AG04450 (cell line): Measurements from ENCODE around the gene ASPM. TPM values are rescaled to one million over a fixed set of nuclear protein-coding genes. Genes with fewer than 3 reads are reported as not detected.

ENCODE experiments used
- CTCF ChIA-PET: fragments of 300-600, 350-600 bp; formaldehyde crosslinking; extraction: SDS; loops from one replicate; lab custom pipeline; 2022; ENCODE audit warnings: antibody characterized with exemption, inconsistent platforms; lab: Charles Lee
- POLR2A ChIA-PET: fragments of 350-600 bp; formaldehyde crosslinking; extraction: SDS; loops from one replicate; lab custom pipeline; 2021; ENCODE audit warnings: antibody characterized with exemption, inconsistent platforms; lab: Yijun Ruan, JAX
- DNase-seq: peaks from one replicate; pipeline ENCODE4 v3.0.0-alpha.2; 2011; ENCODE audit warnings: low read depth, low spot score
- H3K27ac ChIP-seq: one replicate; pipeline ENCODE4 v1.5.1; 2012; ENCODE audit warnings: low read depth, low read length, control low read depth
- H3K27me3 ChIP-seq: one replicate; pipeline ENCODE4 v1.6.0; 2012; ENCODE audit warnings: low read length; ENCODE audit not compliant: control insufficient read depth, insufficient read depth
- H3K4me3 ChIP-seq: 2 replicates; pipeline ENCODE4 v1.5.1; 2011; ENCODE audit warnings: mild to moderate bottlenecking, low read depth, low read length, control low read depth
- H3K9me3 ChIP-seq: 2 replicates; pipeline ENCODE4 v1.5.1; 2012; ENCODE audit warnings: low read length; ENCODE audit not compliant: control insufficient read depth, insufficient read depth
- polyA plus RNA-seq: library from polyadenylated mRNA; depleted of rRNA; stranded (reverse); fragments of >200 nt; gene quantifications from 2 replicates; pipeline ENCODE4 v1.2.3, GENCODE V29; 2011
- TF ChIP-seq, protein P1 (sequence below): IDR thresholded peaks from 2 replicates; pipeline ENCODE4 v1.5.1; 2011; ENCODE audit warnings: low read depth, low read length, control low read depth, inconsistent platforms

ASPM gene
- polyA plus RNA-seq, 1 experiment = 6.1 TPM

DNA sequence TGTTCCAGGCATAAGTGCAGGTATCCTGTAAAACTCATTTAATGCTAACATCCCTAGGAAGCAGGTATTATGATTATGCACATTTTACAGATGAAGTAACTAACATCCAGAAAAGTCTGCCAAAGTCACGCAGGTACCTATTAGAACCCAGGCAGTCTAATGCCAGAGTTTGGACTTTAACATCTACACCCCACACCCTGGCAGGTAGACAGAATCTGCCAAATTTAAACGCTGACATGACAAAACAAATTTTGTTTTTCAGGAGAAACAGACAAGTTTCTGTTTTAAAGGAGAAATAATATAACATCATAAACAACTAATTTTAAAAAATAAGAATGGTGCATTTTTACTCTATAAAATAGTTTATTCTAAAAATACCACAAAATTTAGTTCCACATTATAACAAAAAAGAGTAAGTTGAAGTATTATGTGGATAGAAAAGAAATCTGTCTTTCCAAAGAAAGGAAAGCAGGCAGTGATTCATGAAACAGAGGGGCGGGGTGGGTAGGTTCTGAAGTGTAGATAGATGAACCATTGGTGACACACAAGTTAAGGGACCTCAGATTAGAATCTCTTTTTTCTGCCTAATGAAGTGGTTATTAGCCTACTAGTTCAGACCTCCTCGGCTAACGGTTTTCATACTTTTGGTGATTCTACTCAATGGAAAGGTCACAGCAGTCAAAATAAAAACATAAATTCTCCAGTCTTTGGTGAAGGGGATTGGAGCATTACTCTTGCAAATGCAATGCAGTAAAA is 1.7 kb downstream of the ASPM start:
- peak overlapping the region; percentile 86 for H3K4me3 ChIP-seq
- POLR2A ChIA-PET = no interaction called here
- no peak for DNase-seq
- CTCF ChIA-PET = interaction anchor here (2.0 kb wide), 1 partner anchor 35 kb away, joined by 8 read pairs; no protein-coding TSS in a partner anchor
- H3K27me3 ChIP-seq = no peaks in the 10 kb centered on the region
- TF ChIP-seq, protein P1, sequence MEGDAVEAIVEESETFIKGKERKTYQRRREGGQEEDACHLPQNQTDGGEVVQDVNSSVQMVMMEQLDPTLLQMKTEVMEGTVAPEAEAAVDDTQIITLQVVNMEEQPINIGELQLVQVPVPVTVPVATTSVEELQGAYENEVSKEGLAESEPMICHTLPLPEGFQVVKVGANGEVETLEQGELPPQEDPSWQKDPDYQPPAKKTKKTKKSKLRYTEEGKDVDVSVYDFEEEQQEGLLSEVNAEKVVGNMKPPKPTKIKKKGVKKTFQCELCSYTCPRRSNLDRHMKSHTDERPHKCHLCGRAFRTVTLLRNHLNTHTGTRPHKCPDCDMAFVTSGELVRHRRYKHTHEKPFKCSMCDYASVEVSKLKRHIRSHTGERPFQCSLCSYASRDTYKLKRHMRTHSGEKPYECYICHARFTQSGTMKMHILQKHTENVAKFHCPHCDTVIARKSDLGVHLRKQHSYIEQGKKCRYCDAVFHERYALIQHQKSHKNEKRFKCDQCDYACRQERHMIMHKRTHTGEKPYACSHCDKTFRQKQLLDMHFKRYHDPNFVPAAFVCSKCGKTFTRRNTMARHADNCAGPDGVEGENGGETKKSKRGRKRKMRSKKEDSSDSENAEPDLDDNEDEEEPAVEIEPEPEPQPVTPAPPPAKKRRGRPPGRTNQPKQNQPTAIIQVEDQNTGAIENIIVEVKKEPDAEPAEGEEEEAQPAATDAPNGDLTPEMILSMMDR = no peak
- no peak overlapping the region for H3K27ac ChIP-seq
- no peaks in the 10 kb centered on the region for H3K9me3 ChIP-seq

DNA sequence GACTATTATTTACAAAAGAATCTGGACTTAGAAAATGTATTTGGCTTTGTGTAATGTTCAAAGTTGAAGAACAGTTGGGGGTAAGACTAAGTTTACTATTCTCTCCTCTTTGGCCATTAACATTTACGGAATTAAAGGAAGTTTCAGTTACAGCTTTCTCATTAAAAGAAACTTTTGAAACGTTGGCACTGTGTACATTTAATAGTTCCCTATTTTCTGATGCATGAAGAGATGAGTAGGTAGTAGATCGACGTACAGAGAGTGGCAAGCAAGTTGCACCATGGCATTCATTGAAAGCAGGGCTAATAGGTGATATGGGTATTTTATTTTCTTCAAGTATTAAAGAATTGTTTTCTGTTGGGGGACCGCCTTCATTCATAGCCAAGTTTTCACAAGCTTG is 3.2 kb downstream of the ASPM start:
- Histone ChIP-seq H3K4me3 (no peak overlapping the region), H3K9me3 (no peaks in the 10 kb centered on the region; the same call in 1 of the 2 replicates), H3K27ac (no peak overlapping the region), H3K27me3 (no peaks in the 10 kb centered on the region)
- DNase-seq = no peak
- POLR2A ChIA-PET = no interaction called here
- TF ChIP-seq, protein P1 = no peak
- CTCF ChIA-PET = interaction anchor here (0.5 to 2.0 kb wide), 5 partner anchors 10 to 193 kb away, joined by 4 to 12 read pairs (median 5); no protein-coding TSS in a partner anchor

DNA sequence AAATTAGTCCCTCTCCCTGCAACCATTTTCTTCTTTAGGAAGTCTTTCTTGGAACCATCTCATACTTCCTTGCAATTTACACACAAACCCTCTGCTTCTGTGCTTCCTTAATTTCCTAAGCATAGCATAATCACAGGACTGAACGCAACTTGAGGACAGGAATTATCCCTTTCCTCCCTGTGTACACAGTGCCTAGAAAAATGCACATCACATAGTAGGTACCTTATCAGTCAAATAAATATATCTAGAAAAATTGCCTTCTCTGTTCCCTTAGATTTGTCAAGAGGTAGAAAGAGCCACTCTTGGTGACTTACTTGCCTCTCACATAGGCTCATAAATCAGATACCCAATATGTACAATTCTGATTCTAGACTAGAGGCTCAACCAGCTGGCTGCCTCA is 4.9 kb downstream of the ASPM start:
- Histone ChIP-seq H3K4me3 (no peak overlapping the region), H3K27ac (no peak overlapping the region), H3K9me3 (no peaks in the 10 kb centered on the region; the same call in 1 of the 2 replicates), H3K27me3 (no peaks in the 10 kb centered on the region)
- no peak for DNase-seq
- ChIA-PET POLR2A (no interaction called here), CTCF (interaction anchor here (1.6 kb wide), 1 partner anchor 11 kb away, joined by 4 read pairs; no protein-coding TSS in a partner anchor)
- TF ChIP-seq, protein P1 = no peak

DNA sequence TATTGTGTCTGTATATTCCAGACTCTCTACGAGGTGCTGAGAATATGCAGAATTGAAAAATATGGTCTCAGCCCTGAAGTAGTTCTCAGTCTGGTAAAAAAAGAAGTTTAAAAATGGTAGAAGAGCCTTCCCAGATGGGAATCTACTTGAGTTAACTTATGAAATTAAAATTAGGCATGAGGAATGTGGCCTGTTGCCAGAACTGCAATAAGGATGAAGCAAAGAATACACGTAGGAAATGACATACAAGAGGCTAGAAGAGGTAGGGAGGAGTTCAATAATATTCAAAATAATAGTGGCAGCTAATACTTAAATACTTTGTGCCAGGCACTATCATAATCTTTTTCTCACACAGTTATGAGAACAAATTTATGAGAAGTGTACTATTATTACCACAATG is 6.3 kb downstream of the ASPM start:
- TF ChIP-seq, protein P1 = no peak
- no peak overlapping the region for H3K27ac ChIP-seq

DNA sequence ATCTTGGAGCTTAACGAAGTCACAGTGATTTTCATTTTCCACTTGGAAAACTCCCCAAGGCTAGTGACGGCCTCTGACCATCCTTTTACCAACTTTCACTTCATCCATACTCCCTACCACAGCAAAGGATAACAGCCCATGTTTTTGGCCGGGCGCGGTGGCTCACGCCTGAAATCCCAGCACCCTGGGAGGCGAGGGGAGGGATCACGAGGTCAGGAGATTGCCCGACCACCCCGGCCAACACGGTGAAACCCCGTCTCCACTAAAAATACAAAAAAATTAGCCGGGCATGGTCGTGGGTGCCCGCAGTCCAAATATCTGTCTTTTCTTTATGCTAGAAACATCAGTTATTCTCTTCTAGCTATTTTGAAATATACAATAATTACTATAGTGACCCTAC is 7.3 kb downstream of the ASPM start:
- TF ChIP-seq, protein P1 = no peak
- H3K9me3 ChIP-seq = no peaks in the 10 kb centered on the region; the same call in 1 of the 2 replicates
- H3K4me3 ChIP-seq = no peak overlapping the region
- POLR2A ChIA-PET = no interaction called here
- no peaks in the 10 kb centered on the region for H3K27me3 ChIP-seq
- H3K27ac ChIP-seq = no peak overlapping the region
- CTCF ChIA-PET = no interaction called here
- DNase-seq = no peak

More for the DNA sequence above, 6.3 kb downstream of the ASPM start:
- POLR2A ChIA-PET = no interaction called here
- Histone ChIP-seq H3K9me3 (no peaks in the 10 kb centered on the region; the same call in 1 of the 2 replicates), H3K27me3 (no peaks in the 10 kb centered on the region), H3K4me3 (no peak overlapping the region)
- no peak for DNase-seq
- CTCF ChIA-PET = no interaction called here
